PC-9 (cell line): ENCODE results near the gene SPECC1L.

ENCODE experiments used
- CTCF ChIP-seq: fragments of 200-600 bp; sonication (generic); conservative IDR thresholded peaks from 2 replicates; pipeline ENCODE4 v1.6.1; 2017; ENCODE audit warnings: mixed run types, antibody characterized with exemption, mild to moderate bottlenecking, moderate library complexity
- EZH2 ChIP-seq: fragments of 200-600 bp; sonication (generic); IDR thresholded peaks from 2 replicates; pipeline ENCODE4 v1.8.0; 2017; ENCODE audit warnings: antibody characterized with exemption, low read depth

DNA sequence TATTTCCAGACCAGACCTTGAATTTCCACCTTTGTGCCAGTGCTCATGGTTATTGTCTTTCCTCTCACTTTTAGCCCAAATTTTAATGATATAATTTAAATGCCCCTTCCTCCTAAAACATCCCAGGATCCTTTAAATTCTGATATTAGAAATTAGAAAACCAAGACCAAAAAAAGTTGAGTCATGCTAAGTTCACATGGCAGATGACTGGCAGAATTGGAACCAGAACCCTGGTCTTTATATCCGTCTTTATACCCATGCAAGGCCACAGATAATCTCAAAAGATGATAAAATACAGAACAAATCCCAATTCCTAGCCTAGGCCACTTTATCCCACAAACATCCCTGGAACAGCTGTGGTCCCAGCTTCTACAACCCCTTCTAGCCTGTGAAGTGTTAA is 183.2 kb downstream of the SPECC1L start:
- TF ChIP-seq CTCF: no peak
- TF ChIP-seq EZH2: no peak
